Measurements from ENCODE around the gene FOXL1.

The FOXL1 gene

DNA sequence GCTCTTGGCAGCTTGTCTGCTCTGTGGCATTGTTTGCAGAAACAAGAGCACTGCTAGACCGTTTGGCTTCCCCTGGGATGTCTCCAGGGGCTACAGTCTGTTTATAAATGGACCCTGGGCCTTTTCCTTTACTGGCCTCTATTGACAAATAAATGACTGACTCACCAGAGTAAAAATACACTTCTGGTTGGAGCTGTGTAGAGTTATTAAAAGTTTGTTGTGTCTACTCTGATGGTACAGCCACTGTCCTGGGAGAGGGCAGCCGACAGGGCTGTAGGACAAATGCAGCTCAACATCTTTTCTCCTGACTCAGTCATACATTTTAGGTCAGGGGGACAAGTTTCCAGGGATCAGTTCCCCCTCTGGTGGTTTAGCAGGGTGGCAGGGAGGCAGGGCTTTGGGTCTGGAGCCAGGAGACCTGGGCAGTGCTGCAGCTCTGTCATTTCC is 30.0 kb downstream of the FOXL1 start:
- DNase-seq, result peak; percentile 42

DNA sequence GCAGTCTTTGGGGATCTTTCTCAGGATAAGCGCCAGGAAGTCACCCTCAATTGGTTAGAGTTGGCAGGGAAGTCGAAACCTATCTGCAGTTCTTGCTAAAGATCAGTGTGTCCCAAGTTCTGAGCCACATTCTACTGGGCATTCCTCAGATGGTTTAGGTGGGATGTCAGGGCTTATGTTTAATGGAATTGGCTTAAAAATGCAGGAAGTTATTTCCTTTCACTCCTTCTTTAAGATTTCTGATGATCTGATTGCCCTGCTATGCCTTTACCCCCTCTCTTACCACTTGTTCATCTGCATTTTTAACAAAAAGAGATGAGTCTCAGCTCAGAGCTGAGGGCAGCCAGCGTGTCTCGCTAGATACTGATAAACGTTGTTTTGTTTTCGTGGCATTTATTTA is 30.8 kb downstream of the FOXL1 start:
- DNase-seq, result peak; percentile 99

DNA sequence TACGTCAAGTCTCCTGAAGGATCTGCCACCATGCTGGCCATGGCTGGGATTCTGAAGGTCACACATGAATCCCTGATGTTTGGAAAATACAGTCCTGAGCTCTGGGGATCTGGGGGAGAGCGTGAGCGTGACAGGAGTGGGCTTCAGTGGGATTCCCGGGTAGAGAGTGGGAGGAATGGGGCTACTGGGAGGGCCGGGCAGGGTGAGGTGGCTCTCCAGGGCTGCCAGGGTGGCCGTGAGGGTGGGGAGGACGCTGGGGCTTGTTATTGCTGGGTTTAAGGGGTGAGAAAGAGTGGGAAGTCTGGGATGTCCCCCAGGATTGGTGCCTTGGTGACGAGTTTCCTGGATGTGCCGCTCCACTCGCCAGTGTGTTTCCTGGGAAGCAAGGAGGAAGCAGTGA is 31.3 kb downstream of the FOXL1 start:
- DNase-seq, result no peak

DNA sequence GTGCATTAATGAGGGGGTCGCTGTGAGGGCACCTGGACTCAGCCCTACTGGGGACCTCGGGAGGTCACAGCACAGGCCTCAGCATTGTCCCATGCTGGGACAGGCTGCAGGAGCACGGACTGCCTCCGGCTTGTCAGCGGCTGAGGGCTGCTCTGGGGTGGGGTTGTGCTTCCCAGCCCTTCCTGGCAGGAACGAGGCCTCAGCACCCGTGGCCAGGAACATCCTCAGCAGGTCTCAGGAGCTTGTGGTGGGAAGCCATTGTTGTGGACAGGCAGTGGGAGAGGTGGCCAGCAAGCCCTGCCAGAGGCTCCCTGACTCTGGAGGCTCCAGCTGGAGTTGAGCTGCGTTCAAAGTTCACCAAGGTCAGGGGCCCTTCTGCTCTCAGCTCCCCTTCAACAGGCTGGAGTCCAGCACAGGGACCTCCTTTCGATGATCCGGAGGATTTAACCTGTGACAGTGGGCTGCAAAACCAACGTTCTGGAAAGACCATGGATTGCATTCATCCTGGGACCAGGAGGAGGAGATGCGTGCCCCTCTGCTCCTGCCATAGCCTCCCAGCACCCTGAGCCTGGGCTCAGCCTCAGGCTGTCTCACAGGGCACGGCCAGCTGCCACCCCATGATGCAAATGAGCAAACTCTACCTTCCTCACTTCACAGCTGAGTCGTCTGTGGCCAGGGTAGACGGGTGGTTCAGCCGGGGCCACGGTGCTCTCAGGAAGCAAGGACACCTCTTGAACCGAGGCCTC is 32.6 kb downstream of the FOXL1 start:
- no peak for DNase-seq

GRCh38 chr16:86611525-86611855 is 33.1 kb downstream of the FOXL1 start:
- DNase-seq, result peak; percentile 42

- DNase-seq, result no peak
Measured at GRCh38 chr16:86611941-86612340, 33.6 kb downstream of the FOXL1 start.

GRCh38 chr16:86614699-86615098 is 36.4 kb downstream of the FOXL1 start:
- no peak for DNase-seq

DNA sequence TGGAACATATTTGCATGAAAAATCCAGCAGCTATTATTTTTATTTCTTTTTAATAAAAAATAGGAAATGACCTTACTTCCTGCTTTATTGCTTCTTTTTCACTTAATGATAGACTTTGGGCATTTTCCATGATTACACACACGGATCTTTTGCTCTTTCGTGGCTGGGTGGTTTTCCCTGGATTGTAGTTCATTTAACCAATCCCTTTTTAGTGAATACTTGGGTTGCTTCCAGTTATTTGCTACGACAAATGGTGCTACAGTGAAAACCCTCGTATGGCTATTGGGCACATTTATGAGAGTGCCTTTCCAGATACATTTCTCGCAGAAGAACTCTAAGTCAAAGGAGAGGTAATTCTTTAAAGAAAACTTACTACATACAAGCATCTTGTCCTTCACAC is 38.6 kb downstream of the FOXL1 start:
- no peak for DNase-seq

DNA sequence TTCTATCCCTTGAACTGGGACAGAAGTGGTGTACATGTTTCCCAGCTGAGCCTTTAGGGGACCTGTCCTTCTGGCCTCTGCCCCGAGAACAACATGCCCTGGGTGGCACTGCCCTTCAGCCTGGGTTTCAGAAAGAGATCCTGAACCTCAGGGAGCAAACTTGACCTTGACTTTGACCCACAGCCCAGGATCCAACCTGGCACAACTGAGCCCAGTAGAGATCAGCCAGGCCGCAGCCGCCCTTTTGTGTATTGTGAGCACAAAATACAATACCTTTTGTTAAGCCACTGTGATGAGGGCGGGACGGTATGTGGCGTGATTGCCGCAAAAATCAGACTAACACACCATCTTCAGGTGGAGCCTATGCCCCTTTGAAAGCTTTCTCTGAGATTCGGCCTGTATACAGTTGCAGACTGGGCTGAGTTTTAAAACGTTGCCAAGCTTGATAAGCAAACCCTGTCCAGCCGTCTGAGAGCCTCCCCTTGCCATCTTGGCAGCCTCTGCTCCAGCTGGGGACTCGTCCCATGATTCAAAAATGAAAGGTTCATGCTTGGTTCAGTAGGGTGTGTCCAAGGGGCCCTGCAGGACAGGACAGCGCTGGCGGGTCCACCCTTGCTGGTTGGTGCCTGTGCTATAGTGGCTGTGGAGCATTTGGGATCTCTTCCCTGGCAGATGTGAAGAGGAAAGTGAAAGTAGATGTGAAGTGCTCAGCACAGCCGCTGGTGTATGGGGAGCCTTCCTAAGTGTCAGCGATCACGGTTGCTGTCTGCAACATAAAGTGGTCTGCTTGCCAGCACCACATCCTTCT is 40.3 kb downstream of the FOXL1 start:
- no peak for DNase-seq

DNA sequence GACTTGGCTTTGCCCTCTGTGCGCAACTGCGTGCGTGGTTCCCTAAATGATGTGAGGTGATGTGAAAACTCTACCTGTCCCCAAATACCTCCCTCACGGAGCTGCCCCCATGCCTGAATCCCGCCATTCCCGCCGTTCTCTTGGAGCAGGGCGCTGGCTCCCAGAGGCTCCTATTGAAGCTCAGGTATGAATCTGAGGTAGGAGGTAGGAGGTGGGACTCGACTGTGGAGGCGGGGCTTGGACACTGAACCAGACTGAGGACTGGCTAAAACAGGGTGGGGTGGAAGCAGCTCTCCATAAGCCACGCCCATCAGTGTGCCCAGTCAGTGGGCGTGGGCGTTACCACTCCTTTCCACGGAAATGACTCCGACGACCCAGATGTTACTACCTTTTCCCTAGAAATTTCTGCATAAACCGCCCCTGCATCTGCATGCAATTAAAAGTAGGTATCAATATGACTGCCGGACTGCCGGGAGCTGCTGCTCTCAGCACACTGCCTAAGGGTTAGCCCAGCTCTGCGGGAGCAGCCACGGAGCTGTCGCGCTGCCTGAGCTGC is 41.0 kb downstream of the FOXL1 start:
- no peak for DNase-seq

DNA sequence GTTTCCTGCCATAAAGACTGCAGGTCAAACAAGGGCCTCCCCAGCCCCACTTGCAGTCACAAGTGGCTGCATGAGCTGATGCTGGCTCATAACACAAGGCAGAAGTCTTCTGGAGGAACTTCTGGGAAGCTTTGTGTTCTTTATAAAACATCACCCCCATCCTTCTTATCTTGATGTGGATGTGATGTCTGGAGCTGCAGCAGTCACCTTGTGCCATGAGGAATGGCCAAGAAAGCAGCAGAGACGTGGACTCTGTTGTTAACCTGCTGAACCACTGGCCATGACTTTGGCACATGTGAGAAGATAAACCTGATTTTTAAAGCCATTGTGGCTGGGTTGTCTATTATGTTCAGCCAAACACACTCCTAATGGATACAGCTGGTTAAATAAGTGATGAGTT is 41.8 kb downstream of the FOXL1 start:
- no peak for DNase-seq

DNA sequence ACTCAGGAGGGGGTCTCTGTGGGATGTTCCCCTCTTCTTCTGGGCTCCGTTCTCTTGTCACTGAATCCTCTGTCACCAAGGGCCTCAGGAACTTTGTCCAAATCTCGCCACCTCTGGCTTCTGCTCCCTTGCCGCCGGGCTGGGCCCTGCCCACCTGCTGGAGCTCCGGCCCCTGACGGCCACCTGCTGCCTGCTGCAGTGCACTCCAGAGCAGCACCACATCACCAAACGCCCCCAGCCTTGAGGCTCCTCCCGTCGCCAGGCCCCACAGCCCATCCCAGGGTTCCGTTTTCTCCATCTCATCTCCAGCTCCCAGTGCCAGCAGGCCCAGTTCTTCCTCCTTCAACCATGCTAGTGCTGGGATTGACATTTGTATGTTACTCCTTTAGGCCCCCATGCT is 43.6 kb downstream of the FOXL1 start:
- no peak for DNase-seq

- no peak for DNase-seq
Measured at GRCh38 chr16:86622700-86623615, 44.6 kb downstream of the FOXL1 start.

GRCh38 chr16:86625029-86625428 is 46.7 kb downstream of the FOXL1 start:
- no peak for DNase-seq

- DNase-seq, result no peak
Measured at GRCh38 chr16:86625821-86626220, 47.5 kb downstream of the FOXL1 start.

- no peak for DNase-seq
Measured at GRCh38 chr16:86626284-86626683, 47.9 kb downstream of the FOXL1 start.

GRCh38 chr16:86626966-86627365 is 48.6 kb downstream of the FOXL1 start:
- peak; percentile 27 for DNase-seq

DNA sequence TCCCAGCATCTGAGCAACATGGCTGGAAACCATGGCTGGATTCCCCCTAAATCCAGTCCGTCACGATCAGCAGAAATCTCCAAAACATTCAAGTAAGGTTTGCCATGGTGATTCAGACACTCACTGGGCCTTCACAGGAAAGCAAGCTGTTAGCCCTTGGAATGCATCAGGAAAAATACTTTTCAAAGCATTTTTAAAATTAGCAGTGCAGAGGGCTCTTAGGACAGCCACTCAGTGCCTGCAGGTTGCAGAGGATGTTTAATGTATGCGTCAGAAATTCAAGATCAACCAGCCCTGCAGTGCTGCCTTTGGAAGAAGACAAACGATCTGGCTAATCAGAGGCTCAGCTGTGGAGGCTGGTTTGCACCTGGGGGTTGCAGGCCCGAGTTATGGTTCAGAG is 50.3 kb downstream of the FOXL1 start:
- peak; percentile 72 for DNase-seq

DNA sequence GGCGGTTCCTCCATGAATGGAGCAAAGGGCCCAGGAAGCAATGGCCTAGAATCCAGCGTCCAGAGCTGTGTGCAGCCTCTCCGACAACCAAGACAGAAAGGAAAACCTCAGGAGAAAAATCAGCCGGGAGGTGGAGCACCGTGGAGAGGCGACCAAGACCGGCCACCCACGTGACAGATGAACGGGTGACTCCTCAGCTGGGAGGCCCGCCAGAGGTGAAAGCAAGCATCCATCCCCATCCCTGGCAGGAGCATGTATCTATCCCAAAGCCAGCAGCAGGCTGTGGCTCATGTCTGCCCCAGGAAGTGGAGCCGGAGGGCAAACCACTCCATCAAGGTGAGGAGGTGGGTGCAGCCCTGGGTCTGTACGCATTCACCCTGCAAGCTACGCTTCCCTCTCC is 52.1 kb downstream of the FOXL1 start:
- no peak for DNase-seq

DNA sequence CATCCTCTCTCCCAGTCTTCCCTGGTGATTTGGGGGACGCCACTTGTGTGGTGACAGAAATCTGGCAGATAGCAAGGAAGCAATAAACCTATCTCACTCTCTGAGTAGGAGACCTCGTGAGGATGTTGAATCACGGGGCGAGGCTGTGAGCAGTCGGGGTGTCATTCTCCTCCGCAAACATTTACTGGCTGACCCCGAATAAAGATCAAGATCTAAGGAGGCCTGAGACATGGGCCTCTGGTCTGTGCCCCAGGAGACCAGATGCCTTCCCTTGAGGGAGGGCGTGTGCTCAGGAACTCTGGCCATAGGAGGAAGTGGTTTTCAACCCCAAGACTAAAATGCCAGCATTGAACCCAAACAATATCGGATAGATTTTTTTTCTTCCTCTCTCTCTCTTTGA is 53.1 kb downstream of the FOXL1 start:
- peak; percentile 83 for DNase-seq

Measured in EL (cell line).